ENCODE results near the gene UBE2D3.
"Not testable (repeated sequence)": the region's sequence is repeated elsewhere in the genome, so short reads cannot be mapped to it uniquely, and the experiment has no call there.

Gene UBE2D3

DNA sequence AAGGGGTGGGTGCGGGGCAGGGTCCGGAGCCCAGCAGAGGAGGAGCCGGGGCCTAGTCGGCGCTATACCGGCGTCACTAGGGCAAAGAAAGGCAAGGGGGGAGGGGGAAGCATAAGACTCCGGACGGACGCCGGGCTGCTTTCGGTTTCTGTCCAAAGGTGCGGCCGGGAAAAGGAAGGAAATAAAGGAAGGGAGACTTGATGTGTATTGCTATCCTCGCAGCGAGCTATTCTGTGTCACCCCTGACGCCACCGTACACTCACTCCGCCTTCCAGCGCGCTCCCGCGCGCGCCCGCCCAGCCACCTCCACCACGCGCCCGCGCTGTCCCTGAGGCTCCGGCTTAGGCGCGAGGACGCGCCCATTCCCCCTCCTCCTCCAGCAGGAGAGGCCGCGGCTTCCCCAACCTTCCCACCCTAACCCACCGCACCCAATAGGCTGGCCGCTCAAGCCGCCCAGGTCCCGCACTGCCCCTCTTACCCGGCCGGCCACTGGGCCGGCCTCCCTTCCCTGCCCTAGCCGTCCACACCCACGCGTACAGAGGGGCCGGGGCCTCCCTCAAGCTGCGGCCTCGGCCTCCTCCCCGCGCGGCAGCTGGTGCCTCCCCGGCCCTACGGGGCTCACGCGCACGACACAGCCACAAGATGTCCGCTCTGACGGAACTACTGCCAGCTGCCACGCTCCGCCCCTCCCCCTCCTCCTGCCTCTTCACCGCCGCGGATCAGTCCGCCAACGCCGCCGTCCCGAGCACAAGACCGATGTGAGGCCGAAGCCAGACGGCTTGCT lies at the start of gene UBE2D3:
UBE2D3 (minus strand) TSS at position 662 of the 784 bp plus-strand sequence. CDS start 1,043 bp downstream, outside the sequence.
- DNase-seq = peak; percentile 95

DNA sequence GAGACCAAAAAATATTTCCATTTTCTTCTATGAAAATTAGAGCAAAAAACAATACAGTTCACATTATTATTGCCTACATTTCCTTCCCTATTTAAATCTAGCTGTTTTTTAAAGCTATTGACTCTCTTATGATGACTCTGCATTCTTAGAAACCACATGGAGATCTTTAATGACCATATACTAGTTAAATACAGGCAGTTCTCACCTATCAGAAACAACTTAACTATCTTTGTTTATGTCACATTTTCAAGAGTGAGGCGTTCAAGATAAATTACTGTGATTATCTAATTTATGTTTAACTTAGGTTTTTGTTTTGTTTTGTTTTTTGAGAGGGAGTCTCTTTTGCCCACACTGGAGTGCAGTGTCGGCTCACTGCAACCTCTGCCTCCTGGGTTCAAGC lies 44.4 kb upstream of the UBE2D3 start:
- no peak for DNase-seq

DNA sequence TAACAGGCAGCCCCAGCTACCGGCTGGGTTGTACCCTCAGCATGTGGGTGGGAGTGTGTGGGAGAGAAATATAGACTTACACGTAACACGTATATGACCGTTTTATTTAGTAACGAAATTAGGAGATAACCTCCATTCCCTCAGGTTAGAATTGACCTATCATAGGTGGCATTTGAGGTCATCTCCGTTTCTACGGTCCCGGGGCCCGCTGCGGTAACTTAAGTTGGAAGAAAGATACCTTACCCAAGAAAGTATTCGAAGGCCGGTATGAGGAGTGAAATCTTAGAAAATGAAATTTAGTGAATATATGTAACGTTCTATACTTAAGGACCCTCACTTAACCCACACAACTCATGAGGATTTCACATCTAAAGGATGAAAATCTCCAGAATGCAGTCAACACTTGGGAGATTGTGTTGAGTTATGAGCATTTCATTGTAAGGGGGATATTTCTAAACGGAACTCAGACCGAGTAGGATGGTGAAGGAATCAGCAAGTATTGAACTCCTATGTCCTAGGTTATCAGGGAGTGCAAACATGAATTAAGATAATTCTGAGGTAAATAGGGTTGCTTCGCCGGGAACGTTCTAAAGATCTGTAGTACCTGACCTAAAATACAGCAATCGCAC lies 42.3 kb upstream of the UBE2D3 start:
- DNase-seq = no peak

DNA sequence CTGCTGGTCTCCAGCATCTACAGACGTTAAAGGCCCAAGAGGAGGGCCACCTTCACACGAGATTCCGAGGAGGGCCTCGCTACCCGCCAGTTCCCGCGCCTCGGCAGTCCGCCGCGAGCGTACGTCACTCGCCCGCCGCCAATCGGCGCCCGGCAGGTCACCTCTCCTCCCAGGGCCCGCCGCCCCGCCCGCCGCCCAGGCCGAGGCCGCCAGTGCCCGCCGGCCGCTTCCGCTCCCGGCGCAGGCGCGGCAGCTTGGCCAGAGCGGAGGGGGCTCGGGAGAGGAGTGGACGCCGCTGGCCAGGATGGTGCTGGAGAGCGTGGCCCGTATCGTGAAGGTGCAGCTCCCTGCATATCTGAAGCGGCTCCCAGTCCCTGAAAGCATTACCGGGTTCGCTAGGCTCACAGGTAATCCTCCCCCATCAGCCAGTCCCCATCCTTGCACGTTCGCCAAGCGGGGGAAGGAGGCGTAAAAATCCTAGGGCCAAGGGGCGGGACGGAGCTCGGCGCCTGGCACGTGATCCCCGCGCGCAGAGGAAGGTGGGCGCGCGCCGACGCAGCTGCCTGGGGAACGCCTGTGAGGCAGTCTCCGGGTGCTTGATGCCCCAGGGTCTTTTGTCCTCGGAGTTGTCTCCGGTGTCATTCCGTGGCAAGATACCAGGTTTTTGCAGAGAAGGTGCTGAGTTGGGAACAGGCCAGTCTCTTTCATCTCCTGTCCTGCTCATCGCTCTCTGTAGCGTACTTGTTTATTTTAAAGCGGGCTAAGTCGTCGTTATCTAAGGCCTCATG lies 41.6 kb upstream of the UBE2D3 start, which contains the start of gene CISD2:
CISD2 (plus strand) TSS at position 212 of the 788 bp plus-strand sequence; CDS start at position 305, 93 bp downstream.
- DNase-seq = peak; percentile 90

DNA sequence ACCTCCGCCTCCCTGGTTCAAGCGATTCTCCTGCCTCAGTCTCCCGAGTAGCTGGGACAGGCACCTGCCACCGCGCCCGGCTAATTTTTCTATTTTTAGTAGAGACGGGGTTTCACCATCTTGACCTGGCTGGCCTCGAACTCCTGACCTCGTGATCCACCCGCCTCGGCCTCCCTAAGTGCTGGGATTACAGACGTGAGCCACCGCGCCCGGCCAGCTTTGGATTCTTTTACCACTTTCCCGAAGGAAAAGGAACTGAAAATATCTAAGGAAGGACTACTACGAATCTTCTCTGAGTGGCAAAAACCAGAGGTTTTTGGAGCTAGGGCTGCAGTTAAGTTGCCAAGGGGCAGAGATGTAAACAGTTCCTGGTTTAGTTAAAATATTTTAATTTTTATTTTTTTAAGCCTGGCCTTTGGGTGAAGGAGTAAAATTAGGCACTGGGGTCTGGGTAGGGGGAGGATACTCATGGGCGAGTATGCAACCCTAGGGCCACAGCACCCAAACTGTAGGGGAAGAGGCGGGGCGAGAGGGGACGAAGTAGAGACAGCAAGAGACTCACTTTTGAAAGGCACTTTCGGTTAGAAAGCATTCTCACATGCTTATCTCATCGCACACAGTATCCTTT lies 40.9 kb upstream of the UBE2D3 start:
- peak; percentile 46 for DNase-seq

DNA sequence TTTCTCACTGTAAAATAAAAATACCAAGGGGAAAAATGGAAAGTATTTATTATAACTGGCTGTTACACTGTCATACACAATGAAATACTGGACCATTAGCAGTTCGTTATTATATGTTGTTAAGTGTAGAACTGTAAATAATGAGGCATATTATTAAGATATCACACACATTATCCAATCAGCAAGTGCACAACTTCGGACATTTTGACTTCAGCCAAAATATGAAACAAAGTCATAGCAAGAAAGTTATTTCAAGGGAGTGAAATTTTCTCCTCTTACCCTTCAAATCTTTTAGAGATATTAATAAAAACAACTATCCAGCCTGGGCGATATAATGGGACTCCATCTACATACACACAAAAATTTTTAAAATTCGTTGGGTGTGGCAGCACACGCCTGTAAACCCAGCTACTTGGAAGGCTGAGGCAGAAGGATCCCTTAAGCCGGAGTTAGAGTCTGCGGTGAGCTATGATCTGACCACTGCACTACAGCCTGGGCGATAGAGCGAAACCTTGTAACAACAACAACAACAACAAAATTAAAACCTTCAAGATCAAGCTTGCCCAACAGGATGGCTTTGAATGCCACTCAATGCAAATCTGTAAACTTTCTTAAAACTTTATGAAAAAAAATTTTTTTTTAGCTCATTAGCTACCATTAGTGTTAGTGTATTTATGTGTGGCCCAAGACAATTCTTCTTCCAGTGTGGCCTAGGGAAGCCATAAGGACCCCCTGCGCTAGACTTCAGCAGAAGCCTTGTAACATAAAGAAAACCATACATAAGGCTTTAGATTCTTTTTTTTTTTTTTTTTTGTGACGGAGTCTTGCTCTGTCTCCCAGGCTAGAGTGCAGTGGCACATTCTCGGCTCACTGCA lies 40.2 kb upstream of the UBE2D3 start:
- DNase-seq = no peak

DNA sequence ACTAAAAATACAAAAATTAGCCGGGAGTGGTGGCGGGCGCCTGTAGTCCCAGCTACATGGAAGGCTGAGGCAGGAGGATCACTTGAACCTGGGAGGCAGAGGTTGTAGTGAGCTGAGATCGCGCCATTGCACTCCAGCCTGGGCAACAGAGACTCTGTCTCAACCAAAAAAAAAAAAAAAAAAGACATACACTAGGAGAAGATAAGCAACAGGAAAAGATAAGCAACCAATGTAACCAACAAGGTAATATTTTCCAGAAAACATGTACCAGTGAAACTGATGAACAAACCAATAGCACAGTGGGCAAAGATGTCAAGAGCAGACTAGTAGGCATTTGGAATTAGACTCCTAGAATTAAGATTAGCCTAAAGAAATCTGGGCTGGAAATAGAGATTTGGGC lies 38.0 kb upstream of the UBE2D3 start:
- DNase-seq = not testable (repeated sequence)

DNA sequence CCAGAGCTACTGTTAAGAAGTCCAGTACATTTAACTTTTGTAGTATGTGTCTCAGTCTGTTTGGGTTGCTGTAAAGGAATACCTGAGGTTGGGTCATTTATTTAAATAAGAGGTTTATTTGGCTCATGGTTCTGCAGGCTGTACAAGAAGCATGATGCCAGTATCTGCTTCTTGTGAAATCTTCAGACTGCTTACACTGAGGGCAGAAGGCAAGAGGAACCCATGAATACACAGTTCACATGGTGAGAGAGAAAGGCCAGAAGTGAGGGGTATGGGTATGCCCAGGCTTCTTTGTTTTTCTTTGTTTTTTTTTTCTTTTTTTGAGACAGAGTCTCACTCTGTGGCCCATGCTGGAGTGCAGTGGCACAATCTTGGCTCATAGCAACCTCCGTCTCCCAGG lies 35.4 kb upstream of the UBE2D3 start:
- DNase-seq = no peak

DNA sequence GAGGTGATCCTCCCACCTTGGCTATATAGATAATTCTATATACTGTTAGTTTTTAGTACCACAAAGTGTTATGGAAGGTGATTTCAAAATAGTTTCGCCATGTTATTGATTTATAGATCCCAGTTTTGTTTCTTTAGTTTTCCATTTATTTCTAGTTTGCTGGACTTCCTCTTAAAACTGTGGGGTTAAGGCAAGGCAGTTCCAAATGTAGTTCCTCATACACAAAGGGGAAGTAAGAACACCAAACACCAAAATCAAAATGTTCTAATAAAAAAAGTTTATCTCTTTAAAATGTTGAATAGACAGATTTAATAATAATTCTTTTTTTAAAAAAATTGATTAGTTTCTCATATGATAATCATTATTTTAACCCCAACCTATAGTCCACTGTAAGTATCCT lies 34.7 kb upstream of the UBE2D3 start:
- no peak for DNase-seq

DNA sequence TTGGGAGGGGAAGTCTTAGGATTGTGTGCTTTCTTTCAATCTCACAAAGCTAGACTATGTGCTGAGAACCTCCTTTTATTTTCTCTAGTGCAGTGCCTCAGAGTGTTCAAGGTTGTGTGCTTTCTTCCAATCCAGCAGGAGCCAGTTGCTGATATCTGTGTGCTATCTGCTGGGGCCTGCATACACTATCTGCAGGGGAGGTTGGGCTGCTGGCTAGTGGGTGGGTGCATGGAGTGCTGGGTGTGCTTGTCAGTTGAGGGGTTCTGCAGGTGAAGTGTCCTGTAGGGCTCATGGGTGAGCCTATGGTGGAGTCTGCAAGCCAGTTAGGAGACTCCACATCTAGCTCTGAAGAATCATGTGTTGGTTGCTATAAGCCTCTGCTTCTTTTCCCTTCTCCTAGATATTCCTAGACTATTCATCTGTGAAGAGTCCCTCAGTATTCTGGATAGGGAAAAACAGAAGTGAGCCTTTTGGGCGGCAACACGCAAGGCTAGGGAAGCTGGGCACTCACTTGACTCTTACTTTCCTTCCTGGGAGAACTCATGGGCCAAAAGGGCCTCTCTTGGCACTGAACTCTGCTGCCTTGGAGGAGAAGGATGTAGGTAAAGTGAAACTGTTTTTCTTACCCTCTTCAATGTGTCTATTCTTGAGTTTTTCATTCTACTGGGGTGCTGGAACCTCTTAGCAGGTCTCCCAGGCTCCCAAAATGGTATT lies 33.4 kb upstream of the UBE2D3 start:
- DNase-seq = no peak

DNA sequence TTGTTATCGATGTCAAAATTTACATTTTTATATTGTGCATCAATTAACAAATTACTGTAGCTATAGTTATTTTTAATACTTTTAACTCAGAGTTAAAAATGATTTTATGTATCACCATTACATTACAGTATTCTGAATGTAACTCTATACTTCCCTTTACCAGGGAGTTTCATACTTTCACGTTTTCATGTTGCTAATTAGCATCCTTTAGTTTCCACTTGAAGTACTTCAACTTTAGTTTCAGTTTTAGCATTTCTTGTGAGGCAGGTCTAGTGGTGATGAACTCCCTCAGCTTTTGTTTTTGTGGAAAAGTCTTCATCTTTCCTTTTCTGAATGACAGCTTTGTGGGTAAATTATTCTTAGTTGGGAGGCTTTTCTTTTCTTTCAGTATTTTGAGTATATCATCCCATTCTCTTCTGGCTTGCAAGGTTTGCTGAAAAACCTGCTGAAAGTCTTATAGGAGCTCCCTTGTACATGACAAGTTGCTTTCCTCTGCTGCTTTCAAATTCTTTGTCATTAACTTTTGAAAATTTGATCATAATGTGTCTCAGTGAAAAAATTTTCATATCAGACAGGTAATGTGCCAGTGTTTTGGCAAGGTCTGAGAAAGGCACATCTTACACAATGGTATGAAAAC lies 31.6 kb upstream of the UBE2D3 start:
- no peak for DNase-seq

DNA sequence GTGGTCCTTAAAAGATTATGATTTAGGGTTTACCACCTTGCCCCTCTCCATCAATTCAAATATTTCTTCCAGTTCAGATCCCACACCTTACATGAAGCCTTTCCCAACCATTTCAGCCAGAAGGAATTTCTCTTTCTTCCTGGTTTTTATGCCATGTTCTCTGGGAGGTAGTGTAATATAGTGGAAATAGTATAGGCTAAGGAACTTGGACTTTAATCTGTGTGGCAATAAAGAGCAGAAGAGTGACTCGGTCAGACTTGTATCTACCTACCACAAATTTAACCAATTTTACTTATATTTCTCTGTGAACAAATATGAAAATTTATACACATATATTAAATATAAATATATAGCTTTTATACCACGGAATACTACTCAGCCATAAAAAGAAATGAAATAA lies 23.0 kb upstream of the UBE2D3 start:
- DNase-seq = no peak

DNA sequence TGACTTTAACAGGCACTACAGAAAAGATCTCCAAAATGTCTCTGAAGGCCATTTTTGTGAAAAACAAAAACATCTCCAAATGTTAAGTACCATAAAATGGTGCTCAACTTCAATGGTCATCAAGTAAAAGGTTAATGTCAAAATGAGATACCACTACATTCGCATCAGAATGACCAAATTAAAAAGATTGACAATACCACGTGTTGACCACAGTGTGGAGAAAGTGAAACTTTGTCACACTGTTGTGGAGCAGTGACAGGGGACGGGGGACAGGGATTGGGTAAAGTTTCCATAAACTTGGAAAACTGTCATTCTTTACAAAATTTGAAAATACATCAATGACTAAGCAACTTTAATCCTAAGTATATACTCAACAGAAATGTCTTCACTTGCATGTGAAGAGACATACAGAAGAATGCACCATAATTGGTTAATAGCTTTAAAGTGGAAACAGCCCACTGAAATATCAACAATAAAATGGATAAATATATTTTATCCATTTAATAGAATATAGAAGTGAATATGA lies 22.3 kb upstream of the UBE2D3 start:
- no peak for DNase-seq

DNA sequence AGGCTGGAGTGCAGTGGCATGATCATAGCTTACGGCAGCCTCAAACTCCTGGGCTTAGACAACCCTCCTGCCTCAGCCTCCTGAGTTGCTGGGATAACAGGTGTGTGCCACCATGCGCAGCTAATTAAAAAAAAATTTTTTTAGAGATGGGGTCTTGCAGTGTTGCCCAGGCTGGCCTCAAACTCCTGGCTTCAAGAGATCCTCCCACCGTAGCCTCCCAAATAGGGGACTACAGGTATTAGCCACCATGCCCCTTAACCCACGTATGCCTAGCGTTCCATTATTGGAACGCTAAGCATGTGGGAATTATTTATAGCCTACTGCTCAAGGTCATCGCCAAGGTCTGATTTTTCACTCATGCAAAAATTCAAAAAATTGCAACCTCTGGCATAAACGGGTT lies 20.3 kb upstream of the UBE2D3 start:
- no peak for DNase-seq

DNA sequence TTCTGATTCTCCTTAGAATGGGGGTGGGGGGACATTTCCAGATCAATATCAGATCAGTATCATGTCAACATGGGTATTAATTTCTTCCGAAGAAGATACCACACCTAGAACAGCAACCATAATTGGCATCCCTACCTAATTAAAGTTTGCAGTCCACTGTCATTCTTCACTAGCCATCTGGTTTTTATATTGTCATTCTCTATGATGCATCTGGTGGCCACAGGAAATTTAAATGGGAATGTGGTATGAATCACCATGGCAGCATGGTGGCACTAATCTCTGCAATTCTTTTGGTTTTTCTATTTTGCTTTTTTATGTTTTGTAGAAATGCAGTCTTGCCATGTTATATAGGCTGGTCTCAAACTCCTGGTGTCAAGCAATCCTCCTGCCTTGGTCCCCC lies 16.6 kb upstream of the UBE2D3 start:
- DNase-seq = no peak

DNA sequence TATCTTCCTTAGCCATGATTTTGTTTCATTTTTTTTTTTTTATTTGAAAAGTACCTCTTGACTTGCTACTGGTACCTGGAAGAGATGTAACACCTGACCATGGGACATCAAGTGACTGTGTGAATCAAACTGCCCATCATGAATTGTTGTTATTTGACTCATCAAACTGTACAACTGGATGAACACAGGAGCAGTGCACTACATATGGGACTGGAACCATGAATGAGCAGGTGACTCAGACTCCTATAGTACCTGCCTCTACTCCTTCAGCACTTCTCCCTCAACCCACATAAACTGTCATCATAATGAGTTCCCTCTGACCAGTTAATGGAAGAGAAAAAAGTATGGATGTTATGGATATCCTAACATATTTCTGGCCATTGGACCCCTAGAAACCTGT lies 15.9 kb upstream of the UBE2D3 start:
- DNase-seq = no peak

DNA sequence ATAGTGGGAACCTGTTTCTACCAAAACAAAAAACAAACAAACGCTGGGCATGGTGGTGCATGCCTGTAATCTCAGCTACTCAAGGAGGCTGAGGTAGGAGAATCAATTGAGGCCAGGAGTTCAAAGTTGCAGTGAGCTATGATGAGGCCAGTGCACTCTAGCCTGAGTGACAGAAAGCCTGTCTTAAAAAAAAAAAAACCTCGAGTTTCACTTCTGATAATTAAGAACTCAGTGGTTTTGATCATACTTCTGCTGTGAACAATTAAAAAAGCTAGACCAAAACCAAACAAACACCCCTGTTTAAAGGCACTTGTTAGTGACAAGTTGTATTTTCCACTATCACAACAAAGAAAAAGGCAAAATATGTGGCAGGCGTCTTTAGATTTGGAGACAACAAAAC lies 15.0 kb upstream of the UBE2D3 start:
- DNase-seq = no peak

DNA sequence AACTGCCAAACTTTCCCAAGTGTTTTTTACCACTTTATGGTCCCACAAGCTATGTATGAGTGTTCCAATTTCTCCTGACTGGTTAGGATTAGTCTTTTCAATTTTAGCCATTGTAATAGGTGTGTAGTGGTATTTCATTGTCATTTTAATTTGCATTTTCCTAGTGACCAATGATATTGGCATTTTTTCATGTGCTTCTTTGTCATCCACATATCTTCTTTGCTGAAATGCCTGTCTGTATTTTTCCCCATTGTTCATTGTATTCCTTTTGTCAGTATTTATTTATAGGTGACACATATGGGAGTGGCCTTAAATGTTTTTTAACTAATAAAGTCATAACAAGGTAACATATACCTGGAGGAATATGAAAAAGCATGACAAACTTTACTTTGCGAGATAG lies 9.2 kb upstream of the UBE2D3 start:
- no peak for DNase-seq

DNA sequence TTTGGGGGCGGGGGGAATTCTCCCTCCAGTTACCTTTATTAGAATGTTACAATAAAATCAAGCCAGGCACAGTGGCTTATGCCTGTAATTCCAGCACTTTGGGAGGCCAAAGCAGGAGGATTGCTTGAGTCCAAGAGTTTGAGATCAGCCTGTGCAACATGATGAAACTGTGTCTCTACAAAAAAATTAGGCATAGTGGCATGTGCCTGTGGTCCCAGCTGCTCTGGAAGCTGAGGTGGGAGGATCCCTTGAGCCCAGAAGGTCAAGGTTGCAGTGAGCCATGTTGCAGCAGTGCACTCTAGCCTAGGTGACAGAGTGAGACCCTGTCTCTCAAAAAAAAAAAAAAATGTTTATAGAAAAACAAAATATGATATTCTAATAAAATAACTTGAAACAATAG lies 5.3 kb upstream of the UBE2D3 start:
- no peak for DNase-seq

DNA sequence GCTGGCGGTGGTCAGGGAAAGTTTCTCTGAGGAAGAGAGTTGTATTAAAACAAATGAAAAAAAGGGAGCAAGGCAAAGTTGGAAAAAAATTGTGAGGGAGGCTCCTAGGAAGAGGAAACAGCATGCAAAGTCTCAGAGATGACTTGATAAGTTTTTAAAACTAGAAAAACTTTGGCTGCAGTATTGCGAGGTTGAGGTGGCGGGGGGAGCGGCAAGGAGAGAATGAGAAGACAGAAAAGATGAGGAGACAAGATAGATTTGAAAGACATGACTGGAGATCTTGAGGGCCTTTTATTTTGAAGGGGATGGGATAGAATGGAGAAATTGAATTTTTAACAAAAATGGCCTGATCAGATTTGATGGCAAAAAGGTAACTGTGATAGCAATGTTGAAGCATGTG lies 4.8 kb upstream of the UBE2D3 start:
- DNase-seq = no peak

DNA sequence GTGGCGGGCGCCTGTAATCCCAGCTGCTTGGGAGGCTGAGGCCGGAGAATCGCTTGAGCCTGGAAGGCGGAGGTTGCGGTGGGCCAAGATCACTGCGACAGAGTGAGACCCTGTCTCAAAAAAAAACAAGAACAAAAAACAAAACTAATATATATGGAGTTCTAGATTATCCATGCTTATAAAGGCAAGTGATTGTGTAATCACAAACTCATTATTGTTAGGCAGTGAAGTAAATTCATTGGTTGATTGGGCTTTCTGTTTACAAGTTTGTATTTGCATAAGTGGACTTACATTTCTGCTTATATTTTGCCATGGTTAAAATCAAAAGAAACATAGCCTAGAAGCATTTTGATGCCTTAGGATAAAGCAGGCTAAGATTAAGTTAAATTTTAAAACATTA lies 2.5 kb upstream of the UBE2D3 start:
- no peak for DNase-seq
